Keratinocyte (primary cell): Measurements from ENCODE around the gene ARHGAP5. TPM values are rescaled to one million over a fixed set of nuclear protein-coding genes. Genes with fewer than 3 reads are reported as not detected.

Experiments
- DNase-seq: peaks from one replicate; pipeline ENCODE4 v3.0.0-alpha.2; 2011; ENCODE audit warnings: low read depth, missing footprints, low spot score
- FAIRE-seq: peaks from 2 replicates; lab custom pipeline; 2011; peaks lifted over from hg19 to GRCh38; lab: Jason Lieb, UNC
- H2AFZ ChIP-seq: 2 replicates; pipeline ENCODE4 v1.6.0; 2012; ENCODE audit warnings: low read length, control low read depth, inconsistent platforms; ENCODE audit not compliant: control insufficient read depth
- H3K27ac ChIP-seq: 2 replicates; pipeline ENCODE4 v1.5.1; 2011; ENCODE audit warnings: low read length; ENCODE audit not compliant: control insufficient read depth, insufficient read depth
- H3K27me3 ChIP-seq: 3 replicates; pipeline ENCODE4 v1.6.0; 2011; ENCODE audit warnings: low read length; ENCODE audit not compliant: control insufficient read depth, insufficient read depth; ENCODE audit errors: extremely low read depth
- H3K36me3 ChIP-seq, 2 experiments: 2 replicates in 1 of 2; 3 replicates in 1 of 2; pipeline ENCODE4 v1.5.1; 2011; ENCODE audit warnings: low read length in 2 of 2, mild to moderate bottlenecking in 1 of 2; ENCODE audit not compliant: control insufficient read depth in 2 of 2, insufficient read depth in 2 of 2; ENCODE audit errors: extremely low read depth in 1 of 2
- H3K4me1 ChIP-seq: 3 replicates; pipeline ENCODE4 v1.5.1; 2011; ENCODE audit warnings: low read length; ENCODE audit not compliant: control insufficient read depth, insufficient read depth; ENCODE audit errors: extremely low read depth
- H3K4me2 ChIP-seq: 3 replicates; pipeline ENCODE4 v1.6.0; 2011; ENCODE audit warnings: low read depth, low read length; ENCODE audit not compliant: control insufficient read depth, insufficient read depth; ENCODE audit errors: extremely low read depth
- H3K4me3 ChIP-seq, 3 experiments: fragments of 200-600 bp in 1 of 3; sonication (generic) in 1 of 3; 2 replicates in 2 of 3; 3 replicates in 1 of 3; pipeline ENCODE4 v1.5.1; 2011 to 2016; ENCODE audit warnings: low read length in 3 of 3, mild to moderate bottlenecking in 3 of 3, control low read depth in 2 of 3, inconsistent platforms in 1 of 3, low read depth in 1 of 3, mixed read lengths in 1 of 3, mixed run types in 1 of 3, moderate library complexity in 1 of 3; ENCODE audit not compliant: control insufficient read depth in 2 of 3, insufficient read depth in 2 of 3; ENCODE audit errors: extremely low read depth in 1 of 3
- H3K79me2 ChIP-seq: 2 replicates; pipeline ENCODE4 v1.6.0; 2012; ENCODE audit warnings: low read length; ENCODE audit not compliant: control insufficient read depth, insufficient read depth
- H3K9ac ChIP-seq: 3 replicates; pipeline ENCODE4 v1.6.0; 2011; ENCODE audit warnings: low read length; ENCODE audit not compliant: control insufficient read depth, insufficient read depth; ENCODE audit errors: extremely low read depth
- H3K9me1 ChIP-seq: 3 replicates; pipeline ENCODE4 v1.6.0; 2011; ENCODE audit warnings: low read length; ENCODE audit not compliant: control insufficient read depth, insufficient read depth; ENCODE audit errors: extremely low read depth
- H3K9me3 ChIP-seq: 2 replicates; pipeline ENCODE4 v1.5.1; 2012; ENCODE audit warnings: low read depth, low read length; ENCODE audit not compliant: control insufficient read depth
- H4K20me1 ChIP-seq: 3 replicates; pipeline ENCODE4 v1.6.0; 2011; ENCODE audit warnings: low read length; ENCODE audit not compliant: control insufficient read depth, insufficient read depth; ENCODE audit errors: extremely low read depth
- CTCF ChIP-seq, 3 experiments: IDR thresholded peaks in 1 of 3; conservative IDR thresholded peaks in 1 of 3; optimal IDR thresholded peaks in 1 of 3; 2 replicates in 2 of 3; 3 replicates in 1 of 3; pipeline versions ENCODE3 to v1.5.1; 2011; ENCODE audit warnings: low read length in 3 of 3, mild to moderate bottlenecking in 3 of 3, moderate library complexity in 2 of 3, control low read depth in 1 of 3, inconsistent platforms in 1 of 3; ENCODE audit not compliant: insufficient read depth in 2 of 3; ENCODE audit errors: extremely low read depth in 1 of 3
- EZH2 ChIP-seq: IDR thresholded peaks from one replicate; pipeline ENCODE4 v1.6.1; 2012; ENCODE audit warnings: inconsistent platforms, mild to moderate bottlenecking, low read length, moderate library complexity
- dilution Hi-C: fragments of 300-500 bp; cut with MboI; formaldehyde crosslinking; loops from one replicate; pipeline ENCODE4 v1.7.0; 2020; ENCODE audit warnings: low sequenced_read_pairs; ENCODE audit not compliant: extremely low pct_ligation_motif_present
- polyA plus RNA-seq, 5 experiments: library from polyadenylated mRNA; depleted of rRNA in 3 of 5; stranded (reverse) in 3 of 5; stranded (forward) in 1 of 5; unstranded in 1 of 5; fragments of >200 nt; gene quantifications; 1 replicate in 1 of 5; 2 replicates in 3 of 5; 3 replicates in 1 of 5; pipeline versions ENCODE4 v1.2.1 to v1.2.3, GENCODE V29; 2011 to 2012; ENCODE audit warnings: missing spikeins in 2 of 5, low read depth in 1 of 5, low replicate concordance in 1 of 5

ARHGAP5 gene
- polyA plus RNA-seq, 1 donor (not counting 4 experiments of a cell fraction or from before 2014, with no cell fraction given), result 43.1 TPM

- Histone ChIP-seq H2AFZ (no peak overlapping the region), H3K9me1 (no peaks in the 10 kb centered on the region), H3K9ac (no peak overlapping the region), H3K27ac (no peak overlapping the region), H3K4me1 (no peaks in the 10 kb centered on the region), H3K9me3 (no peaks in the 10 kb centered on the region), H4K20me1 (no peaks in the 10 kb centered on the region), H3K4me3 (no peak overlapping the region), H3K79me2 (no peaks in the 10 kb centered on the region), H3K36me3 (no peaks in the 10 kb centered on the region), H3K27me3 (no peaks in the 10 kb centered on the region), H3K4me2 (no peak overlapping the region)
- peak; percentile 26 for FAIRE-seq
- DNase-seq, result no peak
- dilution Hi-C loops, result no loop called here
- TF ChIP-seq CTCF (optimal IDR thresholded peaks at IDR 0.05 in 1 of 3, IDR thresholded peaks at IDR 0.05 in 1 of 3, conservative IDR thresholded peaks at IDR 0.05 in 1 of 3; ENCODE audit: extremely low read depth in 1 of 3, insufficient read depth in 2 of 3, low read length in 3 of 3), result no peak
- TF ChIP-seq EZH2, result no peak
Observed at GRCh38 chr14:32059702-32060101, 17.4 kb upstream of the ARHGAP5 start.

- Histone ChIP-seq H3K9me1 (no peaks in the 10 kb centered on the region), H3K79me2 (no peaks in the 10 kb centered on the region), H3K9ac (no peak overlapping the region), H3K27me3 (no peaks in the 10 kb centered on the region), H3K4me2 (no peak overlapping the region), H3K36me3 (no peaks in the 10 kb centered on the region), H3K4me3 (no peak overlapping the region), H2AFZ (no peak overlapping the region), H3K27ac (no peak overlapping the region), H4K20me1 (no peaks in the 10 kb centered on the region), H3K4me1 (no peaks in the 10 kb centered on the region), H3K9me3 (no peaks in the 10 kb centered on the region)
- DNase-seq, result no peak
- no peak for FAIRE-seq
- dilution Hi-C loops, result no loop called here
- no peak for TF ChIP-seq EZH2
- TF ChIP-seq CTCF (optimal IDR thresholded peaks at IDR 0.05 in 1 of 3, IDR thresholded peaks at IDR 0.05 in 1 of 3, conservative IDR thresholded peaks at IDR 0.05 in 1 of 3; ENCODE audit: extremely low read depth in 1 of 3, insufficient read depth in 2 of 3, low read length in 3 of 3), result no peak
Observed at GRCh38 chr14:32064931-32065330, 12.2 kb upstream of the ARHGAP5 start.
